Ovary (tissue), 3 donors: ENCODE data around the gene C8G.

Experiments
- EP300 ChIP-seq: sonication (generic); formaldehyde crosslinking; IDR thresholded peaks from one replicate; pipeline ENCODE4 v1.6.1; 2017; ENCODE audit warnings: antibody characterized with exemption
- POLR2A ChIP-seq: fragments of 450-650 bp; IDR thresholded peaks from one replicate; pipeline ENCODE4 v1.6.1; 2017; ENCODE audit warnings: antibody characterized with exemption, mild to moderate bottlenecking, moderate library complexity
- TF ChIP-seq, protein P1 (sequence below), 3 donors: fragments of 450-650 bp in 2 of 3; fragments of 200-600 bp in 1 of 3; IDR thresholded peaks; one replicate each; pipeline versions ENCODE4 v1.5.1 to v1.8.0; 2016 to 2022; ENCODE audit warnings: antibody characterized with exemption in 3 of 3, mild to moderate bottlenecking in 1 of 3
- donor health status: DM: no; HTN: no; CAD: no.

DNA sequence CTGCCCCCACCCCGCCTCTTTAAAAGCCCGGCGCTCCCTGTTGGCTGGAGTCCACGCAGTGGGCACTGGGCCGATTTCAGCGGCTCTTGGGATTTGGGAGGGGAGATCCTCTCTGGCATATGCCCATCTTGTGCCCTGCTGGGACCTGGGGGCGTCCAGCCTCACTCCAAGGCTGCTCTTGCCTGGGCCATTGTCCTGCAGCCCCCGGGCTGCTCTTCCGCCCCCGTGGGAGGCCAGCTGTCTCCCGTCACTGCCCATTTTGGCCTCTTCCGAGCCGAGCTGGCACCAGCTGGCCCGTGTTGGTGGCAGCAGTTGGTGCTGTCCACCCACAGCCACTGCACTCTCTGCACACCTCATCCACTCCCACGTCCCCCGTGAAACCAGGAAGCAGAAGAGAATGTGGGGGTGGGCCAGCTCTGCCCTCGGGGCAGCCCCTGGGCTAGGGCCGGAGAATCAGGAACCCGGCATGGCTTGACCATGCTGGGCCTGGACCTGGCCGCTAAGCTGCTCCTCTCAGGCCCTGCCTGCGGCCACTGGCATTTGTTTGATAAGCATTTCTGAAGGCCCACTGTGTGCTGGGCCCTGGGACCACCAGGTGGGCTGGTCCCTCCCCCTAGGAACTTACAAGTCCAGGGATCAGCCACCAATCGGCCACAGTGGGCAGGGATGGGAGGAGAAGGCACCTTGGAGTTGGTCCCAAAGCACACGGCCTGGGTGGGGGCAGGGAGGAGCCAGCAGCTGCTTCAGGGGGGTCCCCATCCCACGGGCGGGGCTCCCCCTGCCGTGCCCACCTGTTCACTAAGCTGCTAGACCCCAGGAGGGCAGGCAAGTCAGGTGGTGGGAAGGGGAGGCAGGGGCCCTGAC, 2.2 kb downstream of the C8G start:
- TF ChIP-seq, protein P1, sequence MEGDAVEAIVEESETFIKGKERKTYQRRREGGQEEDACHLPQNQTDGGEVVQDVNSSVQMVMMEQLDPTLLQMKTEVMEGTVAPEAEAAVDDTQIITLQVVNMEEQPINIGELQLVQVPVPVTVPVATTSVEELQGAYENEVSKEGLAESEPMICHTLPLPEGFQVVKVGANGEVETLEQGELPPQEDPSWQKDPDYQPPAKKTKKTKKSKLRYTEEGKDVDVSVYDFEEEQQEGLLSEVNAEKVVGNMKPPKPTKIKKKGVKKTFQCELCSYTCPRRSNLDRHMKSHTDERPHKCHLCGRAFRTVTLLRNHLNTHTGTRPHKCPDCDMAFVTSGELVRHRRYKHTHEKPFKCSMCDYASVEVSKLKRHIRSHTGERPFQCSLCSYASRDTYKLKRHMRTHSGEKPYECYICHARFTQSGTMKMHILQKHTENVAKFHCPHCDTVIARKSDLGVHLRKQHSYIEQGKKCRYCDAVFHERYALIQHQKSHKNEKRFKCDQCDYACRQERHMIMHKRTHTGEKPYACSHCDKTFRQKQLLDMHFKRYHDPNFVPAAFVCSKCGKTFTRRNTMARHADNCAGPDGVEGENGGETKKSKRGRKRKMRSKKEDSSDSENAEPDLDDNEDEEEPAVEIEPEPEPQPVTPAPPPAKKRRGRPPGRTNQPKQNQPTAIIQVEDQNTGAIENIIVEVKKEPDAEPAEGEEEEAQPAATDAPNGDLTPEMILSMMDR (IDR thresholded peaks at IDR 0.05), result no peak
- TF ChIP-seq POLR2A, result no peak
- TF ChIP-seq EP300, result no peak
